ENCODE data around the gene KIF17. TPM values are rescaled to one million over a fixed set of nuclear protein-coding genes. Genes with fewer than 3 reads are reported as not detected.

Gene KIF17
- total RNA-seq, 1 experiment from 2014 or later: 5.1 TPM

GRCh38 chr1:20742671-20743070 is 24.9 kb upstream of the KIF17 start:
- no peak overlapping the region for H3K18ac ChIP-seq (ENCODE audit: insufficient read length, low read depth, low read length)
- no peak for TF ChIP-seq CTCF (conservative IDR thresholded peaks at IDR 0.05)
- H2BK15ac ChIP-seq (ENCODE audit: low read depth, low read length): no peak overlapping the region
- H3K9me3 ChIP-seq (ENCODE audit: control insufficient read depth, low read depth, low read length): no peaks in the 10 kb centered on the region
- no peak overlapping the region for H3T11ph ChIP-seq (ENCODE audit: low read length)
- H4K91ac ChIP-seq (ENCODE audit: insufficient read length, low read depth, low read length): no peak overlapping the region
- H4K20me1 ChIP-seq (ENCODE audit: control insufficient read depth, insufficient read depth, insufficient read length): no peaks in the 10 kb centered on the region
- no peaks in the 10 kb centered on the region for H3K79me1 ChIP-seq (ENCODE audit: insufficient read depth, low read depth, low read length, poor library complexity, severe bottlenecking)
- no peaks in the 10 kb centered on the region for H3K79me2 ChIP-seq (ENCODE audit: insufficient read depth, low read length)
- no peak overlapping the region for H3K9ac ChIP-seq (ENCODE audit: extremely low read depth, insufficient read length, low read length)
- H3K4me2 ChIP-seq (ENCODE audit: insufficient read depth, insufficient read length, low read length): no peak overlapping the region
- Mint-ChIP-seq H3K9me3 (no peaks in the 10 kb centered on the region), H3K4me1 (no peaks in the 10 kb centered on the region), H3K27me3 (ENCODE audit: low read depth) (no peaks in the 10 kb centered on the region), H3K27ac (0 out of 7 replicates have a peak overlapping the region, but pooled peaks of 1 of the 3 experiments have one; percentile 25), H3K4me3 (no peak overlapping the region), H3K36me3 (ENCODE audit: insufficient read depth in 1 of 3, low read depth in 3 of 3) (peaks cover 29 to 72% (median 56%) of the 10 kb centered on the region in 3 experiments; a peak in 6 of 7 replicates)
- no peak overlapping the region for H2BK5ac ChIP-seq (ENCODE audit: insufficient read length, low read length)
- no peak overlapping the region for H3K27ac ChIP-seq (ENCODE audit: insufficient read length, low read depth, low read length)
- no peak overlapping the region for H2AFZ ChIP-seq (ENCODE audit: low read length)
- no peak overlapping the region for H2BK12ac ChIP-seq (ENCODE audit: insufficient read length, low read depth, low read length)
- no peaks in the 10 kb centered on the region for H3K4me1 ChIP-seq (ENCODE audit: insufficient read depth, low read length)
- H3K56ac ChIP-seq (ENCODE audit: insufficient read length, low read depth, low read length): no peak overlapping the region
- no peaks in the 10 kb centered on the region for H3K23me2 ChIP-seq (ENCODE audit: insufficient read length, low read depth, low read length, poor library complexity, severe bottlenecking)
- H2AK5ac ChIP-seq (ENCODE audit: insufficient read length, low read length): no peak overlapping the region
- H3K23ac ChIP-seq (ENCODE audit: insufficient read length, low read depth, low read length): no peak overlapping the region
- no peak for DNase-seq
- no peak overlapping the region for H3K4ac ChIP-seq (ENCODE audit: low read depth, low read length)
- no peaks in the 10 kb centered on the region; the same call in 1 of the 2 replicates for H3K27me3 ChIP-seq (ENCODE audit: insufficient read depth, low read length)
- no peak overlapping the region for H4K8ac ChIP-seq (replicated peaks; ENCODE audit: insufficient read length, low read depth, low read length)
- no peak overlapping the region for H2BK120ac ChIP-seq (ENCODE audit: low read depth, low read length, poor library complexity, severe bottlenecking)
- H3K14ac ChIP-seq (ENCODE audit: insufficient read depth, low read length): no peak overlapping the region
- no peak overlapping the region for H4K5ac ChIP-seq (ENCODE audit: insufficient read length, low read depth, low read length)
- H2BK20ac ChIP-seq (ENCODE audit: low read depth, low read length, poor library complexity, severe bottlenecking): no peak overlapping the region

Data from H9 (cell line).